GM15510 (cell line): ENCODE data around the gene TRAF2.

ENCODE experiments used
- POLR2A ChIP-seq: IDR thresholded peaks from 3 replicates; pipeline ENCODE4 v1.6.1; 2011; ENCODE audit warnings: borderline replicate concordance; ENCODE audit not compliant: insufficient read length; ENCODE audit errors: extremely low read depth

Gene TRAF2

DNA sequence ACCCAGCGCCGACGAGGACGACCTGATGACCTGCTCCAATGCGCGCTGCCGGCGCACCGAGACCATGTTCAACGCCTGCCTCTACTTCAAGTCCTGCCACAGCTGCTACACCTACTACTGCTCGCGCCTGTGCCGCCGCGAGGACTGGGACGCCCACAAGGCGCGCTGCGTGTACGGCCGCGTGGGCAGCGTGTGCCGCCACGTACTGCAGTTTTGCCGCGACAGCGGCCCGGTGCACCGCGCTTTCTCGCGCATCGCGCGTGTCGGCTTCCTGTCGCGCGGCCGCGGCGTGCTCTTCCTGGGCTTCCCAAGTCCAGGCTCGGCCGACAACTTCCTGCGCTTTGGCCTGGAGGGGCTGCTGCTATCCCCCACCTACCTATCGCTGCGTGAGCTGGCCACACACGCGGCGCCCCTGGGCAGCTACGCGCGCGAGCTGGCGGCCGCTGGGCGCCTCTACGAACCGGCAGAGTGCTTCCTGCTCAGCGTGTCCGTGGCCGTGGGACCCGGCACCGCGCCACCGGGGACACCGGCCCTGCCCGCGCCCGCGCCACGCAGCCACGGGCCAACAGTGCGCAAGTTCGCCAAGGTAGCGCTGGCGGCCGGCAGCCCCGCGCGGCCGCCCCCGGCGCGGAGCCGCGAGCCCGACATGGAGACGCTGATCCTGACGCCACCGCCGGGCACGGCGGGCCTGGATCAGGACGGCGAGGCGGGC lies 39.8 kb upstream of the TRAF2 start:
- TF ChIP-seq POLR2A = no peak

DNA sequence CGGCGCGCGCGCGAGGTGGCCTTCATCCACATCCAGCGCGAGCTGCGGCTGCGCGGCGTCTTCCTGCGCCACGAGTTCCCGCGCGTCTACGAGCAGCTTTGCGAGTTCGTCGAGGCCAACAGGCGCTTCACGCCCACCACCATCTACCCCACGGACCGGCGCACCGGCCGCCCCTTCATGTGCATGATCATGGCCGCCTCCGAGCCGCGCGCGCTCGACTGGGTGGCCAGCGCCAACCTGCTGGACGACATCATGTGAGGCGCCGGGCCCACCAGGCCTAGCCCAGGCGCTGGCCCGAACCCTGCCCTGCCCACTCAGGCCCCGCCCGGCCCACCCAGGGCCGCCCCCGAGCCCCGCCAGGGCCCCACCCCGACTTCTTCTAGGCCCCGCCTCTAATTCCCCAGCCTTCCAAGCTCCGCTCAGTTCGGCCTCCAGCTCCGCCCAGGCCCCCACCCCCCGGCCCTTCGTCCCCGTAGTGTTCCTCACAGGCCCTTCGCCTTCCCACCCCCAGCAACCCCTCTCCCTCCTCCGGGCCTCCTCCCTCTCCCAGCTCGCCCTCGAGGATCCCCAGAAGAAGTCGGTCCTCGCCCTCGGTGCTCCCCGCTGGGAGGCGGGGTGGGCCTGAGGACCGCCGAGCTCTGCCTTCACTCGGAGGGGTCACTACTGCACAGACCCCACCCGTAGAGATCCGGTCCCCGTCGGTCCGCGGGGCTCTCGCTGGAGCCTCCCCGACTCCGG lies 39.1 kb upstream of the TRAF2 start:
- no peak for TF ChIP-seq POLR2A

DNA sequence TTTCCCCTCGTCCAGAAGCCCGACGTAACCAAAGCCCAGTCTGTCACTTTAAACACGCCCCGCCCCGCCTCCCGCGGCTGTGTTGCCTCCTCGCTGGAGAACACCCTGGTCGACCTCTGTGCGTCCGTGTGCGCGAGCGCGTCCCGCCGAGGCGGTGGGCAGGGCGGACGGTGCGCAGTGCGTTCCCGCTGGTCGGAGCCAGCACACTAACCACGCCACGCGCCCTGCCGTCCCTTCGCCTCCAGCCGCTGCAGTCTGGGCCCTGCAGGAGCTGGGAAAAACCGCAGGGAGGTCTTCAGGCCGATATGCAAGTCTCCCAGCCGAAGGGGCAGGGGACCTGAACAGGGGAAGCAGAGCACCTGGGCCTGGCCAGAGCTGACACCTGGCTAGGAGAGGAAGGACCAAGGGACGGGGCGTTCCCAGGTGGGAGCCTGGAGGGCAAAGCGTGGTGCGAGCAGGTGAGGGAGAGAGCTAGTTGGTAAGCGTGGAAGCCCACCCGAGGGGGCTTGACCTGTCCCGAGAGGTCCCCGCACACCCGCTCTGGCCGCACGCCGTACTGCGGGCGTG lies 38.4 kb upstream of the TRAF2 start:
- peak; percentile 79 for TF ChIP-seq POLR2A

DNA sequence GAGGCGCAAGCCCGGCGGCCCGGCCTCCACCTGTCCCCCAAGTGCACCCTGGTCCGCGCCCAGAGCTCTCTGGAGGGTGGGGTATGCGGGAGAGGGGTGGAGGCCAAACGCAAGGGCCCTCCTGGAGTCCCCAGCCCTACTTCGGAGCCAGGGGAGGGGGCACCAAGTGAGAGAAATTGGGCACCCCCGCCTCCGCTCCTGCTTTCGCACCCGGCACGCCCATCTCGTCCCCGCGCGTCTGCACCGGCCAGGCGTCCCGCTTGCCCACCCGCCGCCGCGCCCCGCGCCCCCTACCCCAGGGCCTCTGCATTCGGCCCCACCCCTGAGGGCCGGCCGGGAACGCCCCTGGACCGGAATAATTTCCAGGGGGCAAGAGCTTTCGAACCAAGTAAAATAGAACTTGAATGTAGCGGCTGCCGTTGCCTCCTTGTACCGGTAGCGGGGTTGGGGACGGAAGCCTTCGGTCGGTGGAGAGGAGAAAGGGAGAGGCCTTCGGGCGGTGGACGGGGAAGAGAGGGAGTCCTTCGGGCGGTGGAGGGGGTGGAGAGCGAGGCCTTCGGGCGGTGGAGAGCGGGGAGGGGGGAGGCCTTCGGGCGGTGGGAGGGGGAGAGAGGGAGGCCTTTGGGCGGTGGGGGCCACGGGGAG lies 37.8 kb upstream of the TRAF2 start:
- no peak for TF ChIP-seq POLR2A

DNA sequence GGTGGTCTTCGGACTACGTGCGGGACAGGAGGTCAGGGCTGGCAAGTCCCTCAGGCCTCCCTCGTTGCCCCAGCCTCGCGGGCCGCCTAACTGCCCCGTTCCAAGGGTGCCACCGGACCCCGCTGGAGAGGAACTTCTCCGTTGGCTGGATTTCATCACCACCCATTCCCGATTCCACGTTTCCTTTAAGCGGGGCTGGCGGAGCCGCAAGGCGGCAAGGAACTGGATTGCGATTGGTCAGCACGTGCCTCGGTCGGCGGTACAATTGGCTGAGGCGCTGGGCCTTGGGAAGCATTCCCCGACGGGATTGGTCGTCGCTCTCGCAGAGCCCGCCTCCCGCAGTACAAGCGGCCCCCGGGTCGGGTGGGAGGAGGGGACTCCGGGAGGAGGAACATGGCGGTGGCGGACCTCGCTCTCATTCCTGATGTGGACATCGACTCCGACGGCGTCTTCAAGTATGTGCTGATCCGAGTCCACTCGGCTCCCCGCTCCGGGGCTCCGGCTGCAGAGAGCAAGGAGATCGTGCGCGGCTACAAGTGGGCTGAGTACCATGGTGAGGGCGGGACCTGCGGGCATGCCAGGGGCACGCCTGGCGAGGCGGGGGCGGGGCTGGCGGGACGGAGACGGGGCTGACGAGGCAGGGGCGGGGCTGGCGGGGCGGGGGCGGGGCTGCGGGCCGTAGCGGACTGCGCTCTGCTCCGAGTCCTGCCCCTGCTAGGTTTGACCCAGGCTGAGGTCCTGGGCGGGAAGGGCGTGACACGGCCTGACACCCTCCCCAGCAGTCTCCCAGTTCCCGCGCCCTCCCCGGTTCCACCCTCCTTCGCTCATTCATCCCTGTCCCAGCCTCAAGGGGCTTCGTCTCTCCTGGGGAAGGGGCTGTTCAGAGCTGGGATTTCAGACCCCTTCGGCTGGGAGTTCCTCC lies 37.0 kb upstream of the TRAF2 start, which contains the start of gene PHPT1:
PHPT1 (plus strand) TSS at position 372 of the 922 bp plus-strand sequence; CDS start at position 394, 22 bp downstream.
- peak; percentile 87 for TF ChIP-seq POLR2A

DNA sequence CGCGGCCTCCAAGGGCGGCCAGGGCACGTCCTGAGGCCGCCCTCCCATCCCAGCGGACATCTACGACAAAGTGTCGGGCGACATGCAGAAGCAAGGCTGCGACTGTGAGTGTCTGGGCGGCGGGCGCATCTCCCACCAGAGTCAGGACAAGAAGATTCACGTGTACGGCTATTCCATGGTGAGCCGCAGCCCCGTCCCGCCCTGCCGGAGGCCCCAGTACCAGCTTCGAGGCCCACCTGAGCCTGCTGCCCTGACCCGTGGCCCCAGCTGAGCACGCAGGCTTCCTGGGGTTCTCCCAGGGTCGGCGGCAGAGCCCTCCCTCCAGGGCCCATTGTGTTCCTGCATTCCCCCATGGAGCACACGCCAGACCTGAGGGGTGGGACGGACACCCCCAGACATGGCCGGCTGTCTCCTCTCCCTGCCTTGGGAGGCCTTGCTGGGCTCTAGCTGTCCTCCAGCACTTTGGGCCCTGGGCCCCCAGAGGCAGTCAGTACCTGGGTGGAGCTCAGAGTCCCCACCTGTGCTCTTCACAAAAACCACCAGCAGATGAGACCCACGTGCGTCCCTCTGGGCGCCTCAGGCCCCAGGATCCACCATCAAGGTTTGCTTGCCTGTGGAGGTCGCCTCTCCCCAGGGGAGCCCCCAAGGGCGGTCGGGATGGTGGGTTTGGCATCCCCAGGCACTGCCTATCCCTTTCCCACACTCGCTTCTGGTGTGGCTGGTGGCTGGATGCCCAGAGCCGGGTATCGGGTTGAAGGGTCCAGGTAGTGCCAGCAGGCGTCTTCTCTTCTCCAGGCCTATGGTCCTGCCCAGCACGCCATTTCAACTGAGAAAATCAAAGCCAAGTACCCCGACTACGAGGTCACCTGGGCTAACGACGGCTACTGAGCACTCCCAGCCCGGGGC lies 36.1 kb upstream of the TRAF2 start:
- TF ChIP-seq POLR2A = no peak

DNA sequence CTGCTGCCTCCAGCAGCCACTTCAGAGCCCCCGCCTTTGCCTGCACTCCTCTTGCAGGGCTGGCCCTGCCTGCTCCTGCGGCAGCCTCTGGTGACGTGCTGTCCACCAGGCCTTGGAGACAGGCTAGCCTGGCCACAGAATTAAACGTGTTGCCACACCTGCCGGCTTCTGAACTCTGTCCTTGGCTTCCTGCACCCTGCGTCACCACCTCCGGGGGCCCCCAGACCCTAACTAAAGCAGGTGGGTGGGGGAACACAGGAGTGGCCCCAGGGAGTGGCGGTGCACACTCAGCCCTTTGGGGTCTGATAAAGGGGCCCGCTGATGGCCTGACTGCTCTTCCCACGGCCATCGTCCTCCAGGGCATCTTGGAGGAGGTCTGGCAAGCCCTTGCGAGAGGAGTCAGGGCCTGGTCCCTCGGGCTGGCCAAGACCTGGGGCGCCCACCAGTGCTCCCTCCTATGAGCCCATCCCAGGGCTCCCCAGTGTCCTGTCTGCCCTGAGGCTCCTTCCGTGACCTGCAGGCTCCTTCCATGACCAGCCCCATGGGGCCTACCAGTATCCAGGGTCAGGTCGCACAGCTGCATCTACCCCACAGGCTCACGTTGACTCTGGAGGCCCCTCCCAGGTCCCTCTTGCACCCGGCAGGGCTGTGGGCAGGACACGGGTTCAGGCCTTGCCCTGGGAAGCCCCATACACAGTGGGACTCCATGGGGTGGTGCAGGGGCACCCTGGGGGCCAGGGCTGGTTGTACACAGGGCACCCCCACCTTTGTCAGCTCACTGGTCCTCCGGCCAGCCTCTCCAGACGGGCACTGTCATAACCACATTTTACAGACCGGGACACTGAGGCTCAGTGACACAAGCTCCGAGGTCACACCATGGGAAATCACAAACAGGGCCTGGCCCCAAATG lies 35.2 kb upstream of the TRAF2 start:
- no peak for TF ChIP-seq POLR2A

DNA sequence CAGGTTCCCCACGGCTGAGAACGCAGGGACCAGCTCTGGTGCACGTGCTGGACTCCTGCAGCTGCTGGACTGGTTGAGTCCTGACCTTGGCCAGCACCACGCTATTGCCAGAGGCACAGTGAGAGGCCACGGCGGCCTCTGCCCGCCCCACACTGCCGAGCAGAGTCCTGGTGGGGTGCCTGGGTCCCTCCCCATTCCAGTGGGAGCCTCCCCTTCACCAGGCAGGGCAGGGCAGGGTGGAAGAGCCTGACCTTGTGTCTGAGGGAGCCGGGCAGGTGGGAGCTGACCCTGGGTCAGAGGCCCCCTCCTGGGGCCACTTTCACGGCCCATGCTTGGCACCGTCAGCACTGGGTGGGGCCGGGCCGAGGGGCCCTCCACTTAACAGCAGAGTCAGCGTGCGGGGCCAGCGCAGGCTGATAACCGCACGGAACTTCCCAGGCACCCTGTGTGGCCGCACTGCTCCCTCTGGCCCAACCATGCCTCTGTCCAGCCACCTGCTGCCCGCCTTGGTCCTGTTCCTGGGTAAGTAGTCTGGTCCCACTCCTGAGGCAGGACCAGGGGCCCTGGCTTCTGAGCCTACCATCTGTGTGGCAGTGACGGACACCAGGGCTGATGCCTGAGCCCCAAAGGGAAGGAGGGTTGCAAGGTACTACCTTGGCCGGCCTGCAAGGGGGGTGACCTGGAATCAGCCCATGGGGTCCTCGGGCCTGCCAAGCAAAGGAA lies 34.2 kb upstream of the TRAF2 start, which contains the start of gene MAMDC4:
MAMDC4 (plus strand) TSS at position 406 of the 723 bp plus-strand sequence; CDS start at position 477, 71 bp downstream.
- TF ChIP-seq POLR2A = no peak

DNA sequence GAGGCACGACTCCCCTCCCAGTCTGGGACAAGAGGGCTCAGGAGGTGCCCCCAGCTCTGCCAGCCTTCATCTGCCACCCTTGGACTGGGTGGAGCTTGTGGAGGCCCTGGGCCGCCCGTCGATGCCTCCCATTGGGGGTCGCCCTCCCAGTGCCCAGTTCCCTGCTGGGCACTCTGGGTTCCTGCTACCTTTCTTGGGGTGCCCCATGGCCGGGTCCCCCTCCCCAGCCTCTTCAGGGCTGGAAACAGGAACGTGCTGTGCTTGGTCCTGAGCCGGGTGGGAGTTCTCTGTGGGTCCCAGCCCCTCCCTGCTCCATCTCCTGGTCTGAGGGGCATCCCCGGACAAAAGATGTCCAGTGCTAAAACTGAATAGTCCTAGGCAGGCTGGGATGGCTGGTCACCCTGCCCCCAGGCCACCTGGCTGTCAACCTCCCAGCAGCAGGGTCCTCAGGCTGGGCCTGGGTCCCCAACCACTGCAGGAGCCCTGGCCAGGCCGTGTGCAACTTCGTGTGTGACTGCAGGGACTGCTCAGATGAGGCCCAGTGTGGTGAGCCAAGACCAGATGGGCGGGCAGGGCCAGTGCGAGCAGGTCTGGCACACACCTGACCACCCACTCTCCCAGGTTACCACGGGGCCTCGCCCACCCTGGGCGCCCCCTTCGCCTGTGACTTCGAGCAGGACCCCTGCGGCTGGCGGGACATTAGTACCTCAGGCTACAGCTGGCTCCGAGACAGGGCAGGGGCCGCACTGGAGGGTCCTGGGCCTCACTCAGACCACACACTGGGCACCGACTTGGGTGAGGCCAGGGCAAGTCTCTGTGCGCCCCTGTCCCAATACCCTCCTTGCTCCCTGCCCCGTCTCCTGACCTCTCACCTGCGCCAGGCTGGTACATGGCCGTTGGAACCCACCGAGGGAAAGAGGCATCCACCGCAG lies 33.4 kb upstream of the TRAF2 start:
- no peak for TF ChIP-seq POLR2A

DNA sequence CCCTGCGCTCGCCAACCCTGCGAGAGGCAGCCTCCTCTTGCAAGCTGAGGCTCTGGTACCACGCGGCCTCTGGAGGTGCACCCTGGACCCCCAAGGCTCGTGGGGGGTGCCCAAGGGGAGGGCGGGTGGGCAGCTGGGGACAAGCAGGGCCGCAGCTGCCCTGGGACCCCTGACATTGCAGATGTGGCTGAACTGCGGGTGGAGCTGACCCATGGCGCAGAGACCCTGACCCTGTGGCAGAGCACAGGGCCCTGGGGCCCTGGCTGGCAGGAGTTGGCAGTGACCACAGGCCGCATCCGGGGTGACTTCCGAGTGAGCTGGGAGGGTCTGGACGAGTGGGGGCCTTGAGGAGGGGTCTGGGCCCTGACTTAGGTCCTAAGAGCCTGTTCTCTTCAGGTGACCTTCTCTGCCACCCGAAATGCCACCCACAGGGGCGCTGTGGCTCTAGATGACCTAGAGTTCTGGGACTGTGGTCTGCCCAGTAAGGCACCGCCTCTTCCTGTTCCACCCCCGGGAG lies 32.7 kb upstream of the TRAF2 start:
- TF ChIP-seq POLR2A = no peak
